ENCODE results near the gene TNNT3.

TNNT3 gene

DNA sequence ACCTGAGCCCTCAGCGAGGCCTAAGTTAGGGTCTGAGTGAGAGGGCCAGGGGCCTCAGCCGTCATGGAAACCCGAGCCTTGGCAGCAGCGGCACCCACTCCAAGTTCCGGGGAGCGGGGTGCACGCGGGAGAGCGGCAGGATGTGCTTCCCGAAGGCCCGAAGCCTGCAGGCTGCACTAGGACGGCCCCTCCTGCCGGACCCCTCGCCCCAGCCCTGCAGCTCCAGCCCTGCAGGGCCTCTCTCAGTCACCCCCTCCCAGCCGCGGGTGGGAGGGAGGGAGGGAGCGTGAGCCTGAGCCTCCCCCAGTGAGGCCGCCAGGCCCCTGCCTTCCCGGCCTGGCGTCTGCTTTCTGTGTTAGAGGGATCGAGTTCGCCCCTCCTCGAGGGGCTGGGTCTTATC lies 50.3 kb downstream of the TNNT3 start:
- in situ Hi-C loops (cut with HindIII; ENCODE audit: low sequenced_read_pairs) = no loop called here
- DNase-seq (ENCODE audit: low read depth) = no peak
- TF ChIP-seq, protein P1, sequence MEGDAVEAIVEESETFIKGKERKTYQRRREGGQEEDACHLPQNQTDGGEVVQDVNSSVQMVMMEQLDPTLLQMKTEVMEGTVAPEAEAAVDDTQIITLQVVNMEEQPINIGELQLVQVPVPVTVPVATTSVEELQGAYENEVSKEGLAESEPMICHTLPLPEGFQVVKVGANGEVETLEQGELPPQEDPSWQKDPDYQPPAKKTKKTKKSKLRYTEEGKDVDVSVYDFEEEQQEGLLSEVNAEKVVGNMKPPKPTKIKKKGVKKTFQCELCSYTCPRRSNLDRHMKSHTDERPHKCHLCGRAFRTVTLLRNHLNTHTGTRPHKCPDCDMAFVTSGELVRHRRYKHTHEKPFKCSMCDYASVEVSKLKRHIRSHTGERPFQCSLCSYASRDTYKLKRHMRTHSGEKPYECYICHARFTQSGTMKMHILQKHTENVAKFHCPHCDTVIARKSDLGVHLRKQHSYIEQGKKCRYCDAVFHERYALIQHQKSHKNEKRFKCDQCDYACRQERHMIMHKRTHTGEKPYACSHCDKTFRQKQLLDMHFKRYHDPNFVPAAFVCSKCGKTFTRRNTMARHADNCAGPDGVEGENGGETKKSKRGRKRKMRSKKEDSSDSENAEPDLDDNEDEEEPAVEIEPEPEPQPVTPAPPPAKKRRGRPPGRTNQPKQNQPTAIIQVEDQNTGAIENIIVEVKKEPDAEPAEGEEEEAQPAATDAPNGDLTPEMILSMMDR (IDR thresholded peaks at IDR 0.05; ENCODE audit: low read depth, low read length, missing control alignments) = no peak
- H3K4me3 ChIP-seq (ENCODE audit: low read depth, low read length) = no peak overlapping the region

GRCh38 chr11:1970956-1971355 lies 51.5 kb downstream of the TNNT3 start:
- in situ Hi-C loops (cut with HindIII; ENCODE audit: low sequenced_read_pairs) = no loop called here
- no peak overlapping the region for H3K4me3 ChIP-seq (ENCODE audit: low read depth, low read length)
- DNase-seq (ENCODE audit: low read depth) = no peak
- TF ChIP-seq, protein P1 (IDR thresholded peaks at IDR 0.05; ENCODE audit: low read depth, low read length, missing control alignments) = no peak

DNA sequence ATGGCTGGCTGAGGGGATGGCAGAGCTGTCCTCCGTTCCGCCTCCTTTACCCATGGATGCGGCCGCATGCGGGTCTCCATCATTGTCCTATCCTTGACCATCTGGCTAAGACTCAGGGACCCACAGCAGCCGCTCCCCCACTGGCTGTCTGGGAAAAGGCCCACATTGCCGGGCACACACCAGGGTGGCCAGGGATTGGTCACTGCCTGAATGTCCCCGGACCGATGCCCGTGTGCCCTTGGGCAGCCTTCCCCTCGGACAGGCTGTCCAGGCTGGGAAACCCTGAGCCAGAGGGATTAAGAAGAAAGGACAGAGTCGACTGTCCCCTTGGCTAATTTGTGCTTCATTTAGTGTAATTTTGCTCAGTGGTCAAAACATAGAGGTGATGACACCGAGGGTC lies 55.7 kb downstream of the TNNT3 start:
- TF ChIP-seq, protein P1 (IDR thresholded peaks at IDR 0.05; ENCODE audit: low read depth, low read length, missing control alignments) = no peak
- no peak overlapping the region for H3K4me3 ChIP-seq (ENCODE audit: low read depth, low read length)
- no peak for DNase-seq (ENCODE audit: low read depth)
- in situ Hi-C loops (cut with HindIII; ENCODE audit: low sequenced_read_pairs) = no loop called here

- no peak for DNase-seq (ENCODE audit: low read depth)
- H3K4me3 ChIP-seq (ENCODE audit: low read depth, low read length) = no peak overlapping the region
- in situ Hi-C loops (cut with HindIII; ENCODE audit: low sequenced_read_pairs) = no loop called here
- TF ChIP-seq, protein P1 (IDR thresholded peaks at IDR 0.05; ENCODE audit: low read depth, low read length, missing control alignments) = no peak
These were observed 59.4 kb downstream of the TNNT3 start for GRCh38 chr11:1978720-1979473.

GRCh38 chr11:1979607-1980006 lies 60.1 kb downstream of the TNNT3 start:
- in situ Hi-C loops (cut with HindIII; ENCODE audit: low sequenced_read_pairs) = no loop called here
- DNase-seq (ENCODE audit: low read depth) = no peak
- no peak overlapping the region for H3K4me3 ChIP-seq (ENCODE audit: low read depth, low read length)
- TF ChIP-seq, protein P1 (IDR thresholded peaks at IDR 0.05; ENCODE audit: low read depth, low read length, missing control alignments) = no peak

- in situ Hi-C loops (cut with HindIII; ENCODE audit: low sequenced_read_pairs) = no loop called here
- TF ChIP-seq, protein P1 (IDR thresholded peaks at IDR 0.05; ENCODE audit: low read depth, low read length, missing control alignments) = no peak
- DNase-seq (ENCODE audit: low read depth) = no peak
- H3K4me3 ChIP-seq (ENCODE audit: low read depth, low read length) = no peak overlapping the region
These were observed 63.5 kb downstream of the TNNT3 start for GRCh38 chr11:1982873-1983600.
